Hematopoietic multipotent progenitor cell treated with erythropoietin and hydrocortisone succinate and interleukin-3 and kit ligand, for 15 days (in vitro differentiated cells): ENCODE results near the gene TMEM108.
A peak's percentile ranks its signal among the peaks of the same experiment; 100 is the strongest.
"Not testable (repeated sequence)": the region's sequence is repeated elsewhere in the genome, so short reads cannot be mapped to it uniquely, and the experiment has no call there.

ENCODE experiments used
- DNase-seq: peaks from one replicate; pipeline ENCODE4 v3.0.0-alpha.2; 2015; ENCODE audit warnings: low spot score

TMEM108 gene

GRCh38 chr3:133038089-133038730 lies at the start of gene TMEM108:
TSS of gene TMEM108 (plus strand) at chr3:133038391.
- DNase-seq: peak; percentile 3

GRCh38 chr3:132995971-132996370 lies 42.2 kb upstream of the TMEM108 start:
- no peak for DNase-seq

- DNase-seq: no peak
Measured at GRCh38 chr3:132997404-132998185, 40.6 kb upstream of the TMEM108 start.

- DNase-seq: not testable (repeated sequence)
Measured at GRCh38 chr3:133005032-133005431, 33.2 kb upstream of the TMEM108 start.

GRCh38 chr3:133007601-133008000 lies 30.6 kb upstream of the TMEM108 start:
- DNase-seq: no peak

- DNase-seq: no peak
Measured at GRCh38 chr3:133014325-133014724, 23.9 kb upstream of the TMEM108 start.

GRCh38 chr3:133015573-133015972 lies 22.6 kb upstream of the TMEM108 start:
- DNase-seq: not testable (repeated sequence)

GRCh38 chr3:133016838-133017309 lies 21.3 kb upstream of the TMEM108 start:
- no peak for DNase-seq

GRCh38 chr3:133018921-133019320 lies 19.3 kb upstream of the TMEM108 start:
- DNase-seq: no peak

GRCh38 chr3:133021206-133021605 lies 17.0 kb upstream of the TMEM108 start:
- no peak for DNase-seq

GRCh38 chr3:133023362-133023761 lies 14.8 kb upstream of the TMEM108 start:
- no peak for DNase-seq

GRCh38 chr3:133025546-133025945 lies 12.6 kb upstream of the TMEM108 start:
- no peak for DNase-seq

GRCh38 chr3:133032301-133032700 lies 5.9 kb upstream of the TMEM108 start:
- no peak for DNase-seq

- DNase-seq: no peak
Measured at GRCh38 chr3:133037436-133037835, 755 bp upstream of the TMEM108 start.

GRCh38 chr3:133038731-133039375 lies 662 bp downstream of the TMEM108 start:
- DNase-seq: no peak

GRCh38 chr3:133040696-133041523 lies 2.7 kb downstream of the TMEM108 start:
- DNase-seq: no peak

- DNase-seq: no peak
Measured at GRCh38 chr3:133041524-133041829, 3.3 kb downstream of the TMEM108 start.

GRCh38 chr3:133042778-133043177 lies 4.6 kb downstream of the TMEM108 start:
- DNase-seq: no peak

GRCh38 chr3:133047980-133048379 lies 9.8 kb downstream of the TMEM108 start:
- DNase-seq: no peak

GRCh38 chr3:133049491-133049890 lies 11.3 kb downstream of the TMEM108 start:
- no peak for DNase-seq

GRCh38 chr3:133050891-133051290 lies 12.7 kb downstream of the TMEM108 start:
- DNase-seq: no peak

- DNase-seq: no peak
Measured at GRCh38 chr3:133053532-133053931, 15.3 kb downstream of the TMEM108 start.
